Activated CD4-positive, alpha-beta T cell treated with anti-CD3 and anti-CD28 coated beads, Interleukin-10, Interleukin-2, amounts not matched to agents 100 ng/mL and 50 ng/mL, durations not matched to agents 16 hours and 8 hours (primary cell): ENCODE data around the gene COLEC11.

ENCODE experiments used
- DNase-seq: peaks from one replicate; pipeline ENCODE4 v3.0.0-alpha.2; 2020

COLEC11 gene

DNA sequence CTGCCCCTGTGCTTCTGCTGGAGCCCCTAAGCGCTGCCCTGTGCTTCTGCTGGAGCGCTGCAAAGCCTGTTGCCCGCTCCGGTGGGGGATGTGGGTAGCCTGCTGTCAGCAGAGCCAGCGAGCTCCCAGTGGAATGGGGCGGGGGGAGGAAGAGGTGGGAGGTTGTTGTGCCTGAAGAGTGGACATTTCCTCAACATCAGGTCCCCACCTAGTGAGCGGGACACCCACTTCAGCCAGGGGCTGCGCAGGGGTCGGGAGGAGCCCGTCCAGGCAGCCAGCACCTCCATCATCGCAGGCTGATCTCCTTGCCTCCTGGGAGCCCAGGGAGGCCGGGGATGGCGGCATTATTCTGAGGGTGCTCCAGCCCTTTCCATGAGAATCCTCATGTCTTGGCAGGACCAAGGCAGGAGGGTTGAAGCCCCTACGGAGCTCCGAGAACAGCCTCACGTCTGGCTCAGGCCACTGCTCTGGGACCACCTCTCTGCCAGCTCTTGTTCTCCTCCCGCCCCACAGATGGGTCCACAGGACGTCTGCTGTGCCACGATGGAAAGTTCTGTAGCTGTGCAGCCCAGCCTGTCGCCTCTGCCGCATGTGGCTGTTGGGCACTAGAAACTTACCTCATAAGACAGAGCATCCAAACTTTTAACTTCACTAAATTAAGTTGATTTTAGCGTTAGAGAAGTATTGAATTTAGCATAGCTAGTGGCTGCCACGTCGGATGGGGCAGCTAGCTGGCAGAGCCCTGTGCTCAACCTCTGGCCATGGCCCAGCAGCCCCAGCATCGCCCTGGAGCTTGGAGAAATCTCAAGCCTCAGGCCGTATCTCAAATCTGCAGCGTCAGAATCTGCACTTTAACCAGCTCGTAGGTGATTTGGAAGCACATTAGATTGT, 61.2 kb downstream of the COLEC11 start:
- DNase-seq: no peak

- no peak for DNase-seq
Observed at GRCh38 chr2:3656762-3657721, 62.1 kb downstream of the COLEC11 start.

- DNase-seq: no peak
Observed at GRCh38 chr2:3657881-3658280, 63.0 kb downstream of the COLEC11 start, which contains the start of gene ALLC. Gene ALLC, plus strand, starts transcription at chr2:3658200. Its CDS starts 12,958 bp downstream, at chr2:3671158.

- peak; percentile 29 for DNase-seq
Observed at GRCh38 chr2:3659447-3660432, 64.8 kb downstream of the COLEC11 start.

- peak; percentile 77 for DNase-seq
Observed at GRCh38 chr2:3660640-3661039, 65.7 kb downstream of the COLEC11 start.

DNA sequence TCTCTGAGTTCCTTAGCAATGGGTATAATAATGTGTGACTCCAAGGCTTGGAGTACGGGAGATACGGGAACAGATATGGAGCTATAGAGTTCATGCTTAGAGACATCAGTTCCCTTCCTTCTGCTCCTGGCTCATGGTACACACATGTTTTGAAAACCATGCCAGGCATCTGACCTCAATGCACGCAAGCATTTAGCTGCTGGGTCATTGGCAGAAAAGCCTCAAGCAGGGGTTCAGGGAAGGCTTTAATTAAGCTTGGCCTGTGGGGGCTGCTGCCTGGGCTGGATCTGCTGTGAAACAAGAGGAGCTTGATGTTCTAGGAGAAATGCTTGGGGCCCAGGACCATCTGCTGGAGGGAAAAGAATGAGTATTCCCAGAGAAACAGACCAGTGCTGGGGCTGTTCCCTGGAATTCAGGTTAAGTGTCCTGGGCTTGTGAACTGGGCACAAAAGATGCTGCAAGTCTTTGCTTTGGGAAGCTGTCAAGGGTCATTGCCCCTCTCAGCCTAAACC, 66.3 kb downstream of the COLEC11 start:
- no peak for DNase-seq

DNA sequence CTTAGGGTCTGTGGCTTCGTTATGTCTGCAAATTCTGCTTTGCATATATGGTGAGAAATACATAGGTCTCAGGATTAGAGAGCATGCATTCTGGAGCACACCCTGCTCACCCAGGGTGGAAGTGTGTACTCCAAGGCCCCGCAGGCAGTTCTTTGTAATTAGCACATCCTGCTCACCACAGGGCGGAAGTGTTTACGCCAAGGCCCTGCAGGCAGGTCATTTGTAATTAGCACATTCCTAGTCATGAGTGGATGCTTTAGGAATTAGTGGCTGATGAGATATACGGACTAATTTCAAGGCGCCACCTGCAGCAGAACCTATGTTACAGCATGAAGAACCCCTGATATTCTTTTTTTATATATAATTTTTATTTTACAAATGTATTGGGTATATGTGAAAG, 67.3 kb downstream of the COLEC11 start:
- DNase-seq: peak; percentile 32

DNA sequence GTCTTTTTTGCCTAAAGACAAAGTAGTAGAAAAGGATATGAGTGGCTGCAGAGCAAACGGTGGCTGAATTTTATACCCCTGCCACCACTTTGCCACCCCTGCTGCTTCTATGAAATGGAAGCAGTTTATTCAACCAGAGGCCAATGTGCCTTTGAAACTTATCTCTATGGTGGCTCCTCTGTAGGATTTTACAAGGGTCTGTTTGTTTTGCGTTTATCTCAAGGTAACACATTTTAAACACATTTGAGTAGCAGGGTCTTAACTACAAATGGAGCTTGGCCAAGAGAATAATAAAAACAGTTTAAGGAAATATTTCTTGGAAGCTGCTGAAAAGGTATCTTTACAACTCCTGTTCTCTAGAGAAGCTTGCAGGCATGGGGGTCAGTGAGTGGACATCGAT, 69.2 kb downstream of the COLEC11 start:
- DNase-seq: no peak

DNA sequence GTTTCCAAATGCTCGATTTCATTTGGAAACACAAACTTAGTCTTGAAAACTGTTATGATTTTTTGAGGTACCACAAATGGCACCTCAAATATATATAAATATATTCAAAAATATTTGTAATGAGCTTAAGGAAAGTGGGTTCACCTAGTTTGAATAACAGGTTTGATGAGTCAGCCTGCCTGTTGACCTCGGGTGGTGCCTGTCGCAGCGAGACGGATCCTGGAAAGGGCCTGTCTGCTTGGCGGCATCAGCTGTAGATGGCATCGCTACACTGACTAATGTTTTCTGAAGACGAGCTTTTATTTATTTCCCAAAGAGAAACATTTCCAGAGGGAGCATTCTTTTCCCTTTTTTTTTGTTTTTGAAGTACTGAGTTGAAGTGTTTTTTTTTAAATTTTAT, 70.0 kb downstream of the COLEC11 start:
- DNase-seq: no peak

- no peak for DNase-seq
Observed at GRCh38 chr2:3665886-3666612, 71.1 kb downstream of the COLEC11 start.

DNA sequence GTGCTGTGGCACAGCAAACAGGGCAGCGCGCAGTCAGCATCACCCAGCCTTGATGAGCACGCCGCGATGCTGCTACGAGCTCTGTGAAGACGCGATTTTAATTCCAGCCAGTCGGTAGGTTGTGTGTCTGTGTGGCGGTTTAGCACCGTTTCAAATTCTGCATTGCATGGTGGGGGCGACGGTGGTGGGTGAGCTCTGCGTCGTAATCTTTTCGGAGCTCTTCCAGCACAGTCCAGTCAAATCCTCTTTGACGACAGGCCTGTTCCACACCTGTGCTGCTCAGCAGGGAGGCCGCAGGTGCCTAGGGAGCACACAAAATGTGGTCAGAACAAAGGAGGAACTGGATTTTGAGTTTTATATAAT, 71.7 kb downstream of the COLEC11 start:
- no peak for DNase-seq

GRCh38 chr2:3667151-3667631, 72.3 kb downstream of the COLEC11 start:
- no peak for DNase-seq

- DNase-seq: no peak
Observed at GRCh38 chr2:3669656-3670055, 74.7 kb downstream of the COLEC11 start.

- DNase-seq: no peak
Observed at GRCh38 chr2:3670376-3670775, 75.5 kb downstream of the COLEC11 start.

DNA sequence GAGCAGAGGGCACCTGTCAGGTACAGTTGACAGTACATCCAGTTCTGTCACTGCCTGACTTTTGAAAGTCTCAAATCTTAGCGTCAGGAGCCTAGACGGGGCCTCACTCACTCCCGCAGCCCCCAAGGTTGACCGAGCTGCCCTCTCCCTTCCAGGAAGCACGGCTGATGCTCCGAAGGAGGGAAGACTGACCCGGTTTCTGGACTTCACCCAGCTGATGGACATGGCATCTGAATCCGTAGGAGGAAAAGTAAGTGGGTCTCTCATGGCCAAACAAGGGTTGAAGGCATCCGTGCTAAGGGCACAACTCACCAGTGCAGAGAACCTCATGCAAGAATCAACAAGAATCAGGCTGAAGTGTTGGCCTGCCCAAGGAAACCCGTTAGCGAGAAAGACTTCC, 76.0 kb downstream of the COLEC11 start:
- no peak for DNase-seq

GRCh38 chr2:3672861-3673678, 78.2 kb downstream of the COLEC11 start:
- DNase-seq: no peak

GRCh38 chr2:3674066-3674845, 79.3 kb downstream of the COLEC11 start:
- no peak for DNase-seq

DNA sequence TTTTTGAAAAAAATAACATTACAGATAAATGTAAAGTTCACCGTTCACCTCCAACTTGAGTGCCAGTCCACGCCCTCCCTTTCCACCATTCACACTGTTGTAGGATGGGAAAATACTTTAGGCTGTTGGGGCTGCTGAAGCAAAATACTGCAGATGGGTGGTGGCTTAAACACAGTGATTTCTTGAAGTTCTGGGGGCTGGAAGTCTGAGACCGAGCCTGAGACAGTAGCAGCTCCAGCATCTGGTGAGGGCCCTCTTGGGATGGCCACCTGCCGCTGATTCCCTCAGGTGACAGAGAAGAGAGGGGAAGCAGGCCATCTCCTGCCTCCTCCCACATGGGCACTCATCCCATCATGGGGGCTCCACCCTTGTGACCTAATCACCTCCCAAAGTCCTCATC, 80.8 kb downstream of the COLEC11 start:
- no peak for DNase-seq

GRCh38 chr2:3677436-3677835, 82.5 kb downstream of the COLEC11 start:
- no peak for DNase-seq

DNA sequence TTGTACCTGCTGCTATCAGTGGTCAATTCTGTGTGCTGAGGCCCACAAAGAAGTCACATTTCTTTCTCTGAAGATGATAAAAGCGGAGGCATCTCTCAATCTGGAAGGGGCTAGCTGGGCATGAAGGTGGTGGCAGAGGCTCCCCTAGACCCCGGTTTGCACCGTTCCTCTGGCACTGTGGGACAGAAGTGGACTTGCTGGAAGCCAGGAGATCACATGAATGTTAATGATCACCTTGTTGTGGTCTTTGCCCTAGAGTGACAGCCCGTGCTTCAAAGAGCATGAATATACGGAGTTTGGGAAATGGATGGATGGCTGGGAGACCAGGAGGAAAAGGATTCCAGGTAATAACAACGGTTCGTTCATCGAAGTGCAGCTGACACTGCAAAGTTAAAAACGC, 83.3 kb downstream of the COLEC11 start:
- no peak for DNase-seq
